ENCODE measurements around the gene CNTNAP2.

CNTNAP2 gene

DNA sequence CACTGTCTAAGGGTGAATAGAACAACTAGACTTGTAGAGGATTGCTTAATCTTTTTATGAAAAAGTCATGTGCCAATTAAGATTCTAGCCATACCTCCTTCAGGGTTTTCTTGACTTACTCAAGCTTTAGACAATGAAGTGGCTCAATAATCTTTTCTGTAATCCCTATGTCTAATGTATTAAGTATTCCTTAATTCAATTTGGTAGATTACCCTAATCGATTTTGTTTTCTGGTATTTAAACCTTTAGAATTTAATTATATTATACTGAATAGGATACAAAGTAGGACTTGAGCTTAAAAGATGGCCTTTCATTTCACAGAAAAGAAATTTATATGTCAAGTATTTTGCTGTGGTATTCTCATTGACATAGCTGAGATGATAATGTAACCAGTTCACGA, 1876.1 kb downstream of the CNTNAP2 start:
- DNase-seq = no peak

DNA sequence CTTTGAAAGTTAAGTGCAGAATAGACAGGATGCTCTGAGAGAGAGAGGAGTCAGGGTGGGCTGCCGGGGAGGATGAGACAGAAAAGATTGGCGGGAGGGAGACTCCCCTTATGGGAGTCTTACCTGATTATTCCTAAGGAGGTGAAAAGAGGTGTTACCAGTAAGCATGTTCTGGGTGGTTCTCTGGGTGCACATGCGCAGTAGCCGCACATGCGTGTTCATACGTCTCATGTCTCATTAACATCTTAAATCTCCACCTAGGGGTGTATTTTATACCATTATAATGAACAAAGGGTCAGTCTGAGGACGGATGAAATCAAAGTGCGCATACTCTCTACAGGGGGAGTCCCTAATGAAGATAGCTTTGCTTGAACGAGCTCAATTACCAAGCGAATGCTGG, 1881.0 kb downstream of the CNTNAP2 start:
- no peak for DNase-seq

DNA sequence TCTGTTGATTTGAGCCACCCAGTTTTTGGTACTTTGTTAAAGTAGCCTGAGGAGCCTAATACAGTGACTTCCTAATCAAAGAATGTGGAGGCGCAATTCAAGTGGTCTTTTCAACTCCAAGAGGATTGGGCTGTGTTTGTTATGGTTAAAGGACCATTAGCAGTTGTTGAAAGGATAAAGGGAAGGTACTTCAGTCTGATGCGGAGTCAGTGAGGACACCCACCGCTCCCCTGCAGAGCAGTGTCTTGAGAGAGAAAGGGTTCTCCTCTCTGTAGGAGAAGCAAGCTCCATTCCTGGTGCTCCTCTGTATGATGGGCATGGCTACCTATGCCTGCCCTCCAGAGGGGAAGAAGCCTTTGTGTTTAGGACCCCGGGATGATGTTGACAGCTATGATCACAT, 1883.4 kb downstream of the CNTNAP2 start:
- no peak for DNase-seq

DNA sequence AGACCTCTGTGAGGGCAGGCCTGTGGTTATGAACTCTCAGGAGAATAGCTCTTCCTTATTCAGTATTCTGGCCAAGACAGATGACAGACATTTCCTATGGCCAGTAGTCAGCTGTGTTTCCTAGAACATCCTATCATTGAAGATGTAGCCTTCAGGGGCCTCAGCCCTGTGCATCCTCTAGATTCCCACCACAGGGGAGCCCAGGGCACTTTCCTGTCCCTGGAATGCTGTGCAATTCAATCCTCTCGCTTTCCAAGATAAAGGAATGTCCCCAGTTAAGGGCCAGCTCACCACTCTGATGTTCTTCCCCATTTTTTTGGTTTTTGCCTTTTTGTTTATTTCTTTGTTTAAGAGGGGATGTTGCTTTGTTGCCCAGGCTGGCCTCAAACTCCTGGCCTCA, 1895.2 kb downstream of the CNTNAP2 start:
- no peak for DNase-seq

DNA sequence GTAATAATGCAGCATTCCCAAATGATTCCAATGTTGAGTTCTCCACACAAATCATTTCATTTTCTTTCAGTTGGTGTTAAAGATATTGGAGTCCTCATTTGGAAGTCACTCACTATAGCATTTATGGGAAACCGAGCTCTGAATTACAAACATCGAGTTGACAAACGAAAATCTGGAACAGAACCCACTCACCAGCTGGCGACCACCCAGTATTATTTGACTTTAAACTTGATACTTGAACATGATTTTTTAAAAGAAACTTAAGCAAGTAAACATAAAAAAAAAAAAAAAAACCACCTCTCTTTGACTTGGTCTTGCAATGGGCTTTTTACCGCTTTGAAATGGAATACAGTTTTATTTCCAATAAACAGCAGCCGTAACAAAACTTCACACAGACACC, 1897.4 kb downstream of the CNTNAP2 start:
- no peak for DNase-seq

DNA sequence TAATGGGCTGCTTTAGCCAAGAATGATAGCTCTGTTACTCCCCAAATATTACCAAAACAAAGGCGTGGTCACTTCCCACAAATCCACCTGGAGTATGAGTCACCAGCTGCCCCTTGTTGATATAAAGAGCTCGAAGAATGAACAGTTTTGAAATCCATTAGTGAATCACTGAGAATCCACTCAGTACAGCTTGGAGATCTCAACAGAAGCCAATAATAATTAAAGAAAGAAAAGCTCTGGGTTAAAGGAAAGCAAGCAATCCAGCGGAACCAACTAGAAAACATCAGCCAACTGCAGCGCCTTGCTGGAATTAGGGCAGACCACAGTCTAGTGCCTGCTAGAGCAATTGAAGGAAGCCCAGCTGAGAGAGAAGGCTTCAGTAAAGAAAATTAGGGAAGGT, 1897.9 kb downstream of the CNTNAP2 start:
- no peak for DNase-seq

DNA sequence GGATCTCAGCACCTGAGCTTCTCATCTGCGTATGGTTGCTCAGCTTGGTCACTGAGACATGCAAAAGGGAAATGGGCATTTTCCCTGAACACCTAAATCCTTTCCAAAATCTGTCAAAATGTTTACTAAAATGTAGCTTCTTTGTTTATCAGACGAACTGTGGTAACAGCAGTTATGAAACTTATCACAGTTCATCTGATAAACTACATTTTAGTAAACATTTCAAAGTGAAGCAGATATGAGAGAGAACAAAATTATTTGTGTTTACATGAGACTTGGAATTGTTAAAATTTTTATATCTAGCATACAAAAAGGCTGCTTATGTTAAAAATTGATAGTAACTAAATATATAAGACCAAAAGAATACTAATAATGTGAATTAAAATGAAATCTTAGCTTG, 1900.5 kb downstream of the CNTNAP2 start:
- DNase-seq = no peak

DNA sequence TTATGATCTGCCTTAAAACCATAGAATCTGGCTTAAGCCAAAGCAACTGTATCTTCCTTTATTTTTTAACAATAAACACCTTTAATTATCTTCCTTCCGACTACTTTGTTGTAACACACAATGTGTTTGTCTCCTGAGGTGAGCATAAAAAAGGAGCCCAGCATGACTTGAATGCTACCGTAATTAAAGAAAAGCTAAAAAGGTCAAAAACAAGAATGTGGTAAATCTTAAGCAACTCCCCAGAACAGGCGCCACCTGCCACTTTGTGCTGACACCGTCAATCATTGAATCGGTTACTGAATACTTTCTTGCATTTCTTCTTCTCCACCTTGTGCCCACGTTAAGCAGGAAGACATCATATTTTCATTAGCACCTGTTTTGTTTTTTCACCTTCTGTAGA, 1904.1 kb downstream of the CNTNAP2 start:
- DNase-seq = no peak

DNA sequence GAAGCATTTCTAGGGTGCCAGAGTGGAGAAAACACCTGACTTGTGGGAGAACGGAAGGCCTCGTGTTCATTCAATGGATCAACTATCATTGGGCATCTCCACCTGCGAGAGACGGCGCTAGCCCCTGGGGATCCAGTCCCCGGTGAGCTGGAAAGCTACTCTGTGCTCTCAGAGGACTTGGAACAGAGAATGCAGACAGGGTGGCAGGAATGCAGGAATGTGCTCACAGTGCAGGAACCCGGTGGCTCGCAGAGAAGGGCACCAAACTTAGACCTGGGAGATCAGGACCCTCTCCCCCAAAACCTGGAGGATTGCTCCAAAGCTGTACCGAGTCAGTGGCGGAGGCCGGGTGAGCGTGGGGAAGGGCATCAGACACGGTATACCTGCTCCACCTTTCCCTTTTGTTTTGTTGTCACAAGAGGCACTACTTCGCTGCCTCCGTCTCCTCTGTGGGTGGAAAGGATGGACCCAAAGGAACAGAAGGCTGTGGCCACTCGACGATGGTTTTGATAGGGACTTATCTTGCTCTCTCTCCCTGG, 1905.0 kb downstream of the CNTNAP2 start:
- no peak for DNase-seq

DNA sequence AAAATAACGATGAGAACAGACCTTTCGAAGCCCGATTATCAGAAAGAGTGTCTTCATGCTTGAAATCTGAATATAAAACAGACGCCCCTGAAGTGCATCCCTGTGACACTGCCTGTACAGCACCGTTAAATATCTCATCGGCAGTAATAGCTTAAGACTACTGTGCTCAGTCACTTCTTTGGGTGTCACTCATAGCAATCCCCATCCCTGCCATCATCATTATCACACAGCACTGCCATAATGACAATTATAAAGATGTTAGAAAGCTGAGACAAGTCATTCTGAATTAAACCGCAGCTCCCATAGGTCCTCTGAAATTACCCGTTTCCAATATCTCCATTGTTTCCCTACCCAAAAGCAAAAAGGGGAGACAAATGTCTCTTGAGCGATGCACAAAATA, 1906.2 kb downstream of the CNTNAP2 start:
- no peak for DNase-seq

DNA sequence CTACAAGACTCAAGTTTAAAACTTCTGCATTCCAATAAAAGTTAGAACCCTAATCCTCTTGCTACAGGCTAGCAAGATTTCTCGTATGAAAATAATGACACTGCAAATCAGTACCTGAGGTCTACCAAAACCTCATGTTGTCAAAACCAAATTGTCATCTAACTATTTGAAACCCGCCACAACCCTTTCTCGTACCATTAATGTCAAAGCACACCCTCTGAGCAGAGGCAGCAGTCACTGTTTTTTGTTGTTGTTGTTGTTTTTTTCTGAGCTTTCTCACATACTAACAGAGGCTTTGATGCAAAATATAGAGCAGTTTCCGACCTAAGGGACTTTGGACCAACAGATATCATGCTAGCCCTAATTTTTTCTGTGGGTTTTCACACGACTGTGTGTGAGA, 1910.1 kb downstream of the CNTNAP2 start:
- no peak for DNase-seq

DNA sequence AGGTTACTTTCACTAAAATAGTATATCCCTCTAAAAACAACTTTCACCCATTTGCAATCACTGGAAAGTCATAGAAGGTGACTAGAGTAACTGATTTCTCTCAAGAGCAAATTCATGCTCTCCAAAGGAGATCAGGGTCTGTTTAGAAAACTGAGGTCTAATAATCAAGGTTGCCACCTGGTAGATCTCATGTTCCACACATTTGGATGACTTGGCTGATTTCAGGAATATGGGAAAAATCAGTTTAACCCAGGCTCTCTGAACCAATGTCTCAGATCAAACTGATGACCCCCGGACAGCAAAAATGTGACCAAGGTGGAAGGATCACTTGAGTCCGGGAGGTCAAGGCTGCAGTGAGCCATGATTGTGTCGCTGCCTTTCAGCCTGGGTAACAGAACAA, 1911.6 kb downstream of the CNTNAP2 start:
- no peak for DNase-seq

DNA sequence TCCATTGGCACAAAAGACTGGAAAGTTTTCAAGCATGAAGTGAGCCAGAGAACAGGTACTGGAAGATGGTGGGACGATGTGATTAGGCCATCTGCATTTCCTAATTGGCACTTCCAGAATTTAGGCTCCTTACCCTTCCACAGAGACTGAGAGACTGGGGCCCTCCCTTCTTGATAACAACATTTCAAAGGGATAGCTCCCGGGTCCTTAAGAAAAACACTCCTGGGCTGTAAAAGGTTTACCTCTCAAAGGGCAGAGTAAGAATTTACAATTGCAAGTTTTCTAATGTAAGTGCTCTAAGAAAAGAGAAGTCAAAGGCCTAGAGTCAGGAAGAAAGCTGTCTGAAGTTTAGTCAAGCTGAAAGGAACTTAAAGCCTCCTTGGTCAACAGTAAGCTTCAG, 1914.4 kb downstream of the CNTNAP2 start:
- DNase-seq = no peak

DNA sequence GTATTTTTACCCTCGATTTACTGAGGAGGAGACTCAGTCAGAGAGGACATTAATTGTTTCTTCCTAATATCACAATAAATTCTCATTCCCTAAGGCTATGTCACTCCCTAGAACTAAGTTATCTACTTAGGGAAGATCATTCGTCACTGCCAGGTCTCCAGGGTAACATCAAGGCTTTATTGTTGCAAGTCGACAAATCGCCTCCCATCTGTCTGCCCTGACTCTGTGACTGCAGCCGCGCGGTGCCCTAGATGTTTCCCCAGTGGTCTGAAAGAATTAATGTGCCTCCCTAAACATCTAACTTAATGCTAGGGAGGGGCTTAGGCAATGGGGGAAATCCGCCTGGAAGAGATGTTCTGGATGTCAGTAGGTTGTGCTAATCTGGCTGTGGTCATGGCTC, 1915.2 kb downstream of the CNTNAP2 start:
- DNase-seq = no peak

DNA sequence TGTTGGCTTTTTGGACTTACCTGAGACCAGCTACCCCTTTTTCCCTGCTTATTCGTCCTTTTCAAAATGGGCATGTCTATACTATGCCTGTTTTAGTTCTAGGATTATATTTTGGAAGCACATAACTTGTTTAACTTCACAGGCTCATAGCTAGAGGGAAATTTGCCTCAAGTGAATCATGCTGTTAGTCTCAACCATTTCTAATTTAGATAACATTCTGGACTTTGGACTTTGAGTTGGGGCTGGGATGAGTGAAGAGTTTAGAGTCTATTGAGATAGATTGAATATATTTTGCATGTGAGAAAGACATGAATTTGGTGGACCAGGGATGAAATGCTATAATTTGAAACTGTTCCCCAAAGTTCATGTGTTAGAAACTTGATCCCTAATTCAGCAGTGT, 1919.3 kb downstream of the CNTNAP2 start:
- DNase-seq = no peak

DNA sequence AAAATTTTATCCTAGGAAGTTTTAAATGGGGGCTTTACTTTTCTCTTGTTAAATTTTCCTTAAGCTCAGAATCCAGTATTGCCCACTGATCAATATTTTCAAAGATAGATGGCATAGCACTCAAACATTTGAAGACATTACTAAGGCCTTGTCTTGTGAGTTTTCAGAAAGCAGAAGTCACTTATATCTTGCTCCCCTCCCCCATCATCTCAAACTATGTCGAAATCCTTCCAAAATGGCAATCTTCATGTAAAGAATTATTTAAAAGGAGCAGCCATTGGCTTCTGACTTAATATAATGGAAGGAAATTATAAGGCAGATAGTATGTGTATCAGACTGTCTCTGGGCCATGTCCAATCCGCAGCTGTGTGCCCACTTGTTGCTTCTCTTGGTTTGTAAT, 1920.4 kb downstream of the CNTNAP2 start:
- no peak for DNase-seq

DNA sequence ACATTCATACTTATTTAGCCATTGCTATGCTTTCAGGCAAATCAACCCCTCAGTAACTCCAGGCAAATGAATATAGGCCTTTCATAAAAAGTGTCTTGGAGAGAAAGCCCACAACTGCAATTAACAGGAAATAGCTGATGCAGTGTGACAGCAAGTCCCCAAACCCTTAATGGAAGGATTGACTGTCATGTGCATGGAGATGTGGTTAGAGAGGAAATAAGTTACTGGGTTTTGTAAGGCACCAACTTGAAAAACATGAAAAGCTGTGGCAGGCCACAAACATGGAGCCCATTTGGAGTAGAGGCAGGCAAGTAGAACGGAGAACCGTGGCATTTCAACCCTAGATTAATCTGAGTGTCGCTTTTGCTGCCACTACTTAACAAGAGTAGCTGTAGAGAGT, 1924.6 kb downstream of the CNTNAP2 start:
- no peak for DNase-seq

DNA sequence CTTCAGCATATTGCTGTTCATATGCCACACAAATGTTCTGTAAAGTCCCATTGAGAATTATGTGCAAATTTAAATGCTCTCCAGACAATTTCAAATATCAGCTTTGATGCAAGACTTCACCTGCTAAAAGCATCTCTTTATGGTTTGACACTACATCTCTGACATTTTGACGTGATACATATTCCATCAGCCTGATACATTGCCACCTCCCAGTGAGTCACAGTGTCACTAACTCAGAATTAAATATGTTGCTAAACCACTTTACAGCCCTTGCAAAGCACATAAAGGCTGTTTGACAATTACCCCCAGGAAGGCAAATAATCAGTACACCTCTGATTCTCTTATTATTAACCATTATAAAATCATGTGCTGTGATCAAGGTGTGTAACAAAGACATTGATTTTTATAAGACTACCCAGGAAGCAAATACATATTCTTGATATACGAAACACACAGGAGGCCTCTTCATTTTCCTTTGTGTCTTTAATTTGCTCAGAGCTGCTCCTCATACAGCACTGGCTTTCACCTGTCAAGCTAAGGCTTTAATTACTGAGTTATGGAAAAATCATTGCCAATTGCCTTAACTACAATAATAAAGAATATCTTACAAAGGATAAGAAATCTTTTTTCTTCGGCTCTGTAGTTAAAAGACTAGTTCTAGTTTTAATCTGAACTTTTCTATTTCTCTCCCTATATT, 1926.5 kb downstream of the CNTNAP2 start:
- DNase-seq = no peak

DNA sequence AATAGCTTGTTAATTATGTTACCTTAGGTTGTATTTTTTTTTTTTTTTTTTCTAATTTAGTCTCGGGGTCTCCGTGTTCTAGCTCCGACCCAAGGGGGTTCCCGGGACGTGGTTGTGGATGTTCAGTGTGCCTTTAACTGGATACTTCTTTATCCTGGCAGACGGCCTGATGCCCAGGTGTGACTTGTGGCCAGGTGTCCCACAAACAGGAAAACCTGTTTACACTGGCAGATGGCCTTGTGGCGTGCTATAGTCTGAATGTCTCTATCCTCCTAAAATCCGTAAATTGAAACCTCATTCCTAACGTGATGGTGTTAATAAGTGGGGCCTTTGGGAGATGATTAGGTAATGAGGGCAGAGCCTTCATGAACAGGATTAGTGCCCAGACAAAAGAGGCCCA, 1927.6 kb downstream of the CNTNAP2 start:
- no peak for DNase-seq

DNA sequence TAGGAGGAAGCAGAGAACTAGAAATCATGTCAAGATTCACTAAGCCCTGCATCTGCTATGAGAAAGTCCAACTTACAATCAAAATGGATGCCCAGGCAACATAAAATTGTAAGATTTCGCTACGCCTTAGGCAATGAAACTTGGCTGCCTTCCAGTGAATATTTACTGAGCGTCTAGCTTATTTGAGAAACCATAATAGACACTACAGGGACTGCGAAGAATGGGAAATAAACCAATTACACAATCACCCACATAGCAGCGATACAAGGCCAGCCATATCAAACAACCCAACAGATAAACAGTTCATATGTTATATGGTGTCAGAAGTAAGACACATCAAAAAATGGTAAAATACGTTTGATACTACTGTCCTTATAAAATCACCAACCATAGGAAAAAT, 1928.9 kb downstream of the CNTNAP2 start:
- no peak for DNase-seq

DNA sequence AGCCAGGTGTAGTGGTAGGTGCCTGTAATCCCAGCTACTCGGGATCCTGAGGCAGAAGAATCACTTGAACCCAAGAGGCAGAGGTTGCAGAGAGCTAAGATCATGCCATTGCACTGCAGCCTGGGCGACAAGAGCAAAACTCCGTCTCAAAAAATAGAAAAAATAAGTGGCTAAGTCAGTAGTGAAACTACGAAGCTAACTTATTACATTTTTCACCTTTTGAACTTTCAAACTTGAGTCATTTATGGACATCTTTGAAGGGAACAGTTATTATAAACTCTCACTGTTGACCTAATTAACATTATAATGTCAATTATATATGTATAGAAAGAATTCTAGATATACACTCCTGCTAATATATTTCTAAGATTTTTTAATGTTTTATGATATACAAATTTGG, 1932.5 kb downstream of the CNTNAP2 start:
- DNase-seq = no peak

DNA sequence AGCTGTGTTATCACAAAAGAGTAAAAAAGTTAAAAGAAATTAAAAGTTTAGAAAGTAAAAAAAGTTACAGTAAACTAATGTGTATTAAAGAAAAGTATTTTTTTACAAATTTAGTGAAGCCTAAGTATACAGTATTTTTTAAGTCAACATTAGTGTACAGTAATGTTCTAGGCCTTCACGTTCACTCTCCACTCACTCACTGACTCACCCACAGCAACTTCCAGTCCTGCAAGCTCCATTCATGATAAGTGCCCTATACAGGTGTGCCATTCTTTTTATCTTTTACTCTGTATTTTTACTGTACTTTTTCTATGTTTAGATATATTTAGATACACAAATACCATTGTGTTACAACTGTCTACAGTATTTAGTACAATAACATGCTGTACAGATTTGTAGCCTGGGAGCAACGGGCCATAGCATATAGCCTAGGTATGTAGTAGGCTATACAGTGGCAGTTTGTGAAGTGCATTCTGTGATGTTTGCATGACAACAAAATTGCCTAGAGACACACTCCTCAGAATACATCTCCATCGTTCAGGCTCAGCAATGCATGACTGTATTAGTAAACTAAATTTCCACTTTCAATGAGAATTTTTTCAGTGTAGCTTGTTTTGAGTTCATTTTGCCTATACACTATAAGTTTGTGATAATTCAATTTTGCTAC, 1934.0 kb downstream of the CNTNAP2 start:
- no peak for DNase-seq

DNA sequence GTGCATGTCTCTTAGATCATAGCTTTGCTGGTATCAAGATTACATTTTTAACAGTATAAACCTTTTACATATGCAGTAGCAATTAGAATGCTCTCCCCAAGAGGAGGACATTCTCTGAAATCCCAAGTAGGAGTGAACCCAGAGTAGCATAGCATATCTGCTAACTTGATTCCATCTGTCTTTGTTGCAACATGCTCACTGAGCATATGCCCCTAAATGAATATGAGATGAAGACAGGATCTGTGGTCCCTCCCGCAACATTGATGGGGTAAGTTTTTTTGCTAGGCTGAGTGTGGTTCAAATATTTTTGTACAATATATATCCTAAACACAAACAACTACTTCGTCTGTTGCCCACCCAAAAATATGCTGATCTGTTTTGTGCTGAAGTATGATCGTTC, 1939.8 kb downstream of the CNTNAP2 start:
- DNase-seq = no peak

DNA sequence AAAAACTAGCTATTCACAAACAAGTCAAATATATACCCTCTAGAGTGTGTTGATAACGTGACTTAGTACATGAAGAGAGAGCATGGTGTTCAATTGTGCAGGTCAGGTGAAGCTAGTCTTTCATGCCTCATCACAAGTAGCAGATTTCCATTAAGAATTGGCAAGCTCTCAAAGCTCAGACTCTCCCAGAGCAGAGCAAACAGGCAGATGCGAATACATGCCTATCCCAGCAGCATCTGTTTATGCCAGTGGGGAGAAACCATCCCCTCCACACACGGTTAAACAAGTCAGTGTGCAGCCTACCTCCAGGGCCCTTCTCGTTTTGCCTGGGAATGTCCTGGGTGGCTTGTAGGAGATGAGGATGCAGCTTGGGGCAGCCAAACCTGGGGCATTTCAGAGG, 1941.5 kb downstream of the CNTNAP2 start:
- DNase-seq = no peak

DNA sequence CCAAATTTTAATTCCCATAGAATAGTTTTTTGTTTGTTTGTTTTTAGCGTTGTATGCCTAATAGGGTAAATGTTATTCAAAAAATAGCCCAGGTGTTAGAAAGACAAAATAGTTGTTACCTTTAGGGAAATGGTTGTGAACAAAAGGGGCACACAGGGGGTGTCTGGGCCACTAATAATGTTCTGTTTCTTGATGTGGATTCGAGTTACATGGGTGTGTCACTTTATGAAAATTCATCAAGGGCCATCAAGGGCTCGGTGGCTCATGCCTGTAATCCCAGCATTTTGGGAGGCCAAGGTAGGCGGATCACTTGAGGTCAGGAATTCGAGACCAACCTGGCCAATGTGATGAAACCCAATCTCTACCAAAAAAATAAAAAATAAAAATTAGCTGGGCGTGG, 1942.2 kb downstream of the CNTNAP2 start:
- no peak for DNase-seq
